ENCODE measurements around the gene MAMDC2. TPM values are rescaled to one million over a fixed set of nuclear protein-coding genes. Genes with fewer than 3 reads are reported as not detected.

MAMDC2 gene
- total and polyA plus RNA-seq, 2 donors: 0.47 to 1.2 TPM

GRCh38 chr9:70069704-70070103 lies 26.1 kb downstream of the MAMDC2 start:
- Histone ChIP-seq H3K4me3 (ENCODE audit: low read length in 2 of 2) (no peak overlapping the region), H3K27me3 (ENCODE audit: control insufficient read depth in 2 of 2, insufficient read depth in 1 of 2, low read length in 1 of 2) (no peaks in the 10 kb centered on the region), H3K27ac (ENCODE audit: low read depth in 1 of 2, low read length in 1 of 2) (no peak overlapping the region), H3K4me1 (ENCODE audit: control insufficient read depth in 2 of 2, insufficient read depth in 2 of 2, low read length in 2 of 2) (no peaks in the 10 kb centered on the region), H3K9me3 (ENCODE audit: control insufficient read depth in 2 of 2, insufficient read depth in 1 of 2, low read length in 1 of 2) (no peaks in the 10 kb centered on the region), H3K36me3 (ENCODE audit: control insufficient read depth in 2 of 2, insufficient read depth in 2 of 2, low read length in 1 of 2) (no peaks in the 10 kb centered on the region)
- 93% methylated on average over 3 of the region's 3 CpGs for WGBS
- DNase-seq (ENCODE audit: low read depth in 6 of 9, low spot score in 9 of 9): no peak

- H3K27ac ChIP-seq (ENCODE audit: low read depth in 1 of 2, low read length in 1 of 2): no peak overlapping the region
- no peaks in the 10 kb centered on the region for H3K9me3 ChIP-seq (ENCODE audit: control insufficient read depth in 2 of 2, insufficient read depth in 1 of 2, low read length in 1 of 2)
- WGBS: 68% methylated on average over 2 of the region's 2 CpGs
- no peak for DNase-seq (ENCODE audit: low read depth in 6 of 9, low spot score in 9 of 9)
- no peak overlapping the region for H3K4me3 ChIP-seq (ENCODE audit: low read length in 2 of 2)
- no peaks in the 10 kb centered on the region for H3K4me1 ChIP-seq (ENCODE audit: control insufficient read depth in 2 of 2, insufficient read depth in 2 of 2, low read length in 2 of 2)
- H3K36me3 ChIP-seq (ENCODE audit: control insufficient read depth in 2 of 2, insufficient read depth in 2 of 2, low read length in 1 of 2): no peaks in the 10 kb centered on the region
- H3K27me3 ChIP-seq (ENCODE audit: control insufficient read depth in 2 of 2, insufficient read depth in 1 of 2, low read length in 1 of 2): no peaks in the 10 kb centered on the region
Observed at GRCh38 chr9:70073193-70073592, 29.5 kb downstream of the MAMDC2 start.

GRCh38 chr9:70073756-70074155 lies 30.1 kb downstream of the MAMDC2 start:
- DNase-seq (ENCODE audit: low read depth in 6 of 9, low spot score in 9 of 9): no peak
- Histone ChIP-seq H3K9me3 (ENCODE audit: control insufficient read depth in 2 of 2, insufficient read depth in 1 of 2, low read length in 1 of 2) (no peaks in the 10 kb centered on the region), H3K27ac (ENCODE audit: low read depth in 1 of 2, low read length in 1 of 2) (no peak overlapping the region), H3K4me3 (ENCODE audit: low read length in 2 of 2) (no peak overlapping the region), H3K36me3 (ENCODE audit: control insufficient read depth in 2 of 2, insufficient read depth in 2 of 2, low read length in 1 of 2) (no peaks in the 10 kb centered on the region), H3K4me1 (ENCODE audit: control insufficient read depth in 2 of 2, insufficient read depth in 2 of 2, low read length in 2 of 2) (no peaks in the 10 kb centered on the region), H3K27me3 (ENCODE audit: control insufficient read depth in 2 of 2, insufficient read depth in 1 of 2, low read length in 1 of 2) (no peaks in the 10 kb centered on the region)

GRCh38 chr9:70076678-70077077 lies 33.0 kb downstream of the MAMDC2 start:
- H3K4me1 ChIP-seq (ENCODE audit: control insufficient read depth in 2 of 2, insufficient read depth in 2 of 2, low read length in 2 of 2): no peaks in the 10 kb centered on the region
- no peak for DNase-seq (ENCODE audit: low read depth in 6 of 9, low spot score in 9 of 9)
- 79% methylated on average over 3 of the region's 3 CpGs for WGBS
- no peaks in the 10 kb centered on the region for H3K36me3 ChIP-seq (ENCODE audit: control insufficient read depth in 2 of 2, insufficient read depth in 2 of 2, low read length in 1 of 2)
- H3K4me3 ChIP-seq (ENCODE audit: low read length in 2 of 2): no peak overlapping the region
- no peak overlapping the region for H3K27ac ChIP-seq (ENCODE audit: low read depth in 1 of 2, low read length in 1 of 2)
- no peaks in the 10 kb centered on the region for H3K9me3 ChIP-seq (ENCODE audit: control insufficient read depth in 2 of 2, insufficient read depth in 1 of 2, low read length in 1 of 2)
- no peaks in the 10 kb centered on the region for H3K27me3 ChIP-seq (ENCODE audit: control insufficient read depth in 2 of 2, insufficient read depth in 1 of 2, low read length in 1 of 2)

- Histone ChIP-seq H3K9me3 (ENCODE audit: control insufficient read depth in 2 of 2, insufficient read depth in 1 of 2, low read length in 1 of 2) (no peaks in the 10 kb centered on the region), H3K27me3 (ENCODE audit: control insufficient read depth in 2 of 2, insufficient read depth in 1 of 2, low read length in 1 of 2) (no peaks in the 10 kb centered on the region), H3K4me1 (ENCODE audit: control insufficient read depth in 2 of 2, insufficient read depth in 2 of 2, low read length in 2 of 2) (no peaks in the 10 kb centered on the region), H3K4me3 (ENCODE audit: low read length in 2 of 2) (no peak overlapping the region), H3K36me3 (ENCODE audit: control insufficient read depth in 2 of 2, insufficient read depth in 2 of 2, low read length in 1 of 2) (no peaks in the 10 kb centered on the region), H3K27ac (ENCODE audit: low read depth in 1 of 2, low read length in 1 of 2) (no peak overlapping the region)
- no peak for DNase-seq (ENCODE audit: low read depth in 6 of 9, low spot score in 9 of 9)
- WGBS: 90% methylated on average over 2 of the region's 2 CpGs
Observed at GRCh38 chr9:70079417-70080037, 35.9 kb downstream of the MAMDC2 start.

GRCh38 chr9:70080481-70081119 lies 37.0 kb downstream of the MAMDC2 start:
- 39% methylated on average over 5 of the region's 5 CpGs for WGBS
- no peak for DNase-seq (ENCODE audit: low read depth in 6 of 9, low spot score in 9 of 9)
- no peaks in the 10 kb centered on the region for H3K4me1 ChIP-seq (ENCODE audit: control insufficient read depth in 2 of 2, insufficient read depth in 2 of 2, low read length in 2 of 2)

GRCh38 chr9:70081120-70081495 lies 37.5 kb downstream of the MAMDC2 start:
- Histone ChIP-seq H3K4me1 (ENCODE audit: control insufficient read depth in 2 of 2, insufficient read depth in 2 of 2, low read length in 2 of 2) (no peaks in the 10 kb centered on the region), H3K27ac (ENCODE audit: low read depth in 1 of 2, low read length in 1 of 2) (no peak overlapping the region), H3K36me3 (ENCODE audit: control insufficient read depth in 2 of 2, insufficient read depth in 2 of 2, low read length in 1 of 2) (no peaks in the 10 kb centered on the region), H3K9me3 (ENCODE audit: control insufficient read depth in 2 of 2, insufficient read depth in 1 of 2, low read length in 1 of 2) (no peaks in the 10 kb centered on the region), H3K4me3 (ENCODE audit: low read length in 2 of 2) (no peak overlapping the region), H3K27me3 (ENCODE audit: control insufficient read depth in 2 of 2, insufficient read depth in 1 of 2, low read length in 1 of 2) (no peaks in the 10 kb centered on the region)
- no peak for DNase-seq (ENCODE audit: low read depth in 6 of 9, low spot score in 9 of 9)
- 5% methylated on average over 1 of the region's 1 CpG for WGBS

More at GRCh38 chr9:70080481-70081119, 37.0 kb downstream of the MAMDC2 start:
- H3K27ac ChIP-seq (ENCODE audit: low read depth in 1 of 2, low read length in 1 of 2): no peak overlapping the region
- no peaks in the 10 kb centered on the region for H3K9me3 ChIP-seq (ENCODE audit: control insufficient read depth in 2 of 2, insufficient read depth in 1 of 2, low read length in 1 of 2)
- no peak overlapping the region for H3K4me3 ChIP-seq (ENCODE audit: low read length in 2 of 2)
- no peaks in the 10 kb centered on the region for H3K36me3 ChIP-seq (ENCODE audit: control insufficient read depth in 2 of 2, insufficient read depth in 2 of 2, low read length in 1 of 2)
- H3K27me3 ChIP-seq (ENCODE audit: control insufficient read depth in 2 of 2, insufficient read depth in 1 of 2, low read length in 1 of 2): no peaks in the 10 kb centered on the region

GRCh38 chr9:70083429-70083828 lies 39.8 kb downstream of the MAMDC2 start:
- DNase-seq (ENCODE audit: low read depth in 6 of 9, low spot score in 9 of 9): no peak
- Histone ChIP-seq H3K9me3 (ENCODE audit: control insufficient read depth in 2 of 2, insufficient read depth in 1 of 2, low read length in 1 of 2) (no peaks in the 10 kb centered on the region), H3K4me1 (ENCODE audit: control insufficient read depth in 2 of 2, insufficient read depth in 2 of 2, low read length in 2 of 2) (no peaks in the 10 kb centered on the region), H3K4me3 (ENCODE audit: low read length in 2 of 2) (no peak overlapping the region), H3K27ac (ENCODE audit: low read depth in 1 of 2, low read length in 1 of 2) (no peak overlapping the region), H3K36me3 (ENCODE audit: control insufficient read depth in 2 of 2, insufficient read depth in 2 of 2, low read length in 1 of 2) (no peaks in the 10 kb centered on the region), H3K27me3 (ENCODE audit: control insufficient read depth in 2 of 2, insufficient read depth in 1 of 2, low read length in 1 of 2) (no peaks in the 10 kb centered on the region)
- 95% methylated on average over 1 of the region's 1 CpG for WGBS

- DNase-seq (ENCODE audit: low read depth in 6 of 9, low spot score in 9 of 9): no peak
- no peaks in the 10 kb centered on the region for H3K9me3 ChIP-seq (ENCODE audit: control insufficient read depth in 2 of 2, insufficient read depth in 1 of 2, low read length in 1 of 2)
- H3K27me3 ChIP-seq (ENCODE audit: control insufficient read depth in 2 of 2, insufficient read depth in 1 of 2, low read length in 1 of 2): no peaks in the 10 kb centered on the region
- H3K27ac ChIP-seq (ENCODE audit: low read depth in 1 of 2, low read length in 1 of 2): no peak overlapping the region
- no peaks in the 10 kb centered on the region for H3K36me3 ChIP-seq (ENCODE audit: control insufficient read depth in 2 of 2, insufficient read depth in 2 of 2, low read length in 1 of 2)
- no peak overlapping the region for H3K4me3 ChIP-seq (ENCODE audit: low read length in 2 of 2)
- H3K4me1 ChIP-seq (ENCODE audit: control insufficient read depth in 2 of 2, insufficient read depth in 2 of 2, low read length in 2 of 2): no peaks in the 10 kb centered on the region
- 90% methylated on average over 4 of the region's 4 CpGs for WGBS
Observed at GRCh38 chr9:70085241-70085640, 41.6 kb downstream of the MAMDC2 start.
